GM12878 (cell line): ENCODE measurements around the gene EYS.

Experiments
- BACH1 ChIP-seq: fragments of 450-650 bp; IDR thresholded peaks from 2 replicates; pipeline ENCODE4 v1.6.1; 2017; ENCODE audit warnings: mild to moderate bottlenecking, borderline replicate concordance
- CTCF ChIP-seq, 3 experiments: IDR thresholded peaks in 2 of 3; conservative IDR thresholded peaks in 1 of 3; 2 replicates each; pipeline ENCODE4 v1.5.1; 2011; ENCODE audit warnings: low read depth in 3 of 3, low read length in 3 of 3, mild to moderate bottlenecking in 3 of 3, control low read depth in 2 of 3, moderate library complexity in 2 of 3, inconsistent platforms in 1 of 3, mixed read lengths in 1 of 3; ENCODE audit not compliant: control insufficient read depth in 2 of 3, insufficient read depth in 1 of 3; ENCODE audit errors: extremely low read depth in 1 of 3
- DPF2 ChIP-seq: fragments of 450-650 bp; IDR thresholded peaks from 2 replicates; pipeline ENCODE4 v1.6.1; 2017; ENCODE audit warnings: mild to moderate bottlenecking
- EP300 ChIP-seq, 2 experiments: fragments of 150-350 bp in 1 of 2; IDR thresholded peaks; 2 replicates each; pipeline ENCODE4 v1.6.1; 2011 to 2012; ENCODE audit warnings: low read depth in 2 of 2, low read length in 2 of 2, borderline replicate concordance in 1 of 2, improper control_type of control experiment in 1 of 2, inconsistent platforms in 1 of 2; ENCODE audit not compliant: control insufficient read depth in 1 of 2
- EZH2 ChIP-seq: IDR thresholded peaks from 2 replicates; pipeline ENCODE4 v1.6.1; 2012; ENCODE audit warnings: low read depth, mild to moderate bottlenecking, control low read depth, inconsistent platforms, low read length, borderline replicate concordance; ENCODE audit not compliant: control insufficient read depth
- FOS ChIP-seq: IDR thresholded peaks from 3 replicates; pipeline ENCODE4 v1.6.1; 2011; ENCODE audit warnings: borderline replicate concordance; ENCODE audit not compliant: insufficient read length; ENCODE audit errors: extremely low read depth
- JUND ChIP-seq: IDR thresholded peaks from 2 replicates; pipeline ENCODE4 v1.6.1; 2012; ENCODE audit warnings: low read depth, mild to moderate bottlenecking, low read length, improper control_type of control experiment, moderate library complexity
- POLR2A ChIP-seq: IDR thresholded peaks from 2 replicates; pipeline ENCODE4 v1.6.1; 2011; ENCODE audit warnings: low read depth, mild to moderate bottlenecking, low read length
- RAD21 ChIP-seq: IDR thresholded peaks from 2 replicates; pipeline ENCODE4 v1.6.1; 2011; ENCODE audit warnings: mild to moderate bottlenecking, low read depth, low read length, moderate library complexity; ENCODE audit not compliant: insufficient read depth
- TF ChIP-seq, protein P1 (sequence below): IDR thresholded peaks from 2 replicates; pipeline ENCODE4 v1.6.1; 2012; ENCODE audit warnings: mild to moderate bottlenecking, low read depth, low read length
- TF ChIP-seq, protein P2 (sequence below): IDR thresholded peaks from 2 replicates; pipeline ENCODE4 v1.6.1; 2011; ENCODE audit warnings: low read depth, mild to moderate bottlenecking, low read length, moderate library complexity, borderline replicate concordance; ENCODE audit errors: extremely low read depth
- TF ChIP-seq, protein P3 (sequence below): fragments of 150-350 bp; IDR thresholded peaks from 2 replicates; pipeline ENCODE4 v1.6.1; 2014; ENCODE audit warnings: mild to moderate bottlenecking, low read depth, low read length

DNA sequence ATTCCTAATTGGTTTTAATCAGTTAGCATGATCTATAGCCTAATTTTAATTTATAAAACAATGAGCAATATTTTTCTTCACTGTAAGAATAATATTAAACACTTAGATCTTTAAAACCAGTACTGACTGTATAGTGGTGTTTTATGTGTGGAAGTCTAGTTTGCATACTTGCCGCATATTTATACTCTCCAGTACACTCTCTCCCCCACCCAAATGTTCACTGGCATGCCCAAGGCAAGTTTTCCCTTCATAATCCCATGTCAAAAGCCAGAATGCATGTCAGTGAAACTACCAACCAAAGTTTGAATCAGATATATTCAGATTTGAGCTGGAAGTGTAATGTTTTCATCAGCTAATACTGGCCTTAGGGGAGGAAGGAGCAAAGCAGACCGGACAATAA is 1565.3 kb downstream of the EYS start:
- TF ChIP-seq, protein P1, sequence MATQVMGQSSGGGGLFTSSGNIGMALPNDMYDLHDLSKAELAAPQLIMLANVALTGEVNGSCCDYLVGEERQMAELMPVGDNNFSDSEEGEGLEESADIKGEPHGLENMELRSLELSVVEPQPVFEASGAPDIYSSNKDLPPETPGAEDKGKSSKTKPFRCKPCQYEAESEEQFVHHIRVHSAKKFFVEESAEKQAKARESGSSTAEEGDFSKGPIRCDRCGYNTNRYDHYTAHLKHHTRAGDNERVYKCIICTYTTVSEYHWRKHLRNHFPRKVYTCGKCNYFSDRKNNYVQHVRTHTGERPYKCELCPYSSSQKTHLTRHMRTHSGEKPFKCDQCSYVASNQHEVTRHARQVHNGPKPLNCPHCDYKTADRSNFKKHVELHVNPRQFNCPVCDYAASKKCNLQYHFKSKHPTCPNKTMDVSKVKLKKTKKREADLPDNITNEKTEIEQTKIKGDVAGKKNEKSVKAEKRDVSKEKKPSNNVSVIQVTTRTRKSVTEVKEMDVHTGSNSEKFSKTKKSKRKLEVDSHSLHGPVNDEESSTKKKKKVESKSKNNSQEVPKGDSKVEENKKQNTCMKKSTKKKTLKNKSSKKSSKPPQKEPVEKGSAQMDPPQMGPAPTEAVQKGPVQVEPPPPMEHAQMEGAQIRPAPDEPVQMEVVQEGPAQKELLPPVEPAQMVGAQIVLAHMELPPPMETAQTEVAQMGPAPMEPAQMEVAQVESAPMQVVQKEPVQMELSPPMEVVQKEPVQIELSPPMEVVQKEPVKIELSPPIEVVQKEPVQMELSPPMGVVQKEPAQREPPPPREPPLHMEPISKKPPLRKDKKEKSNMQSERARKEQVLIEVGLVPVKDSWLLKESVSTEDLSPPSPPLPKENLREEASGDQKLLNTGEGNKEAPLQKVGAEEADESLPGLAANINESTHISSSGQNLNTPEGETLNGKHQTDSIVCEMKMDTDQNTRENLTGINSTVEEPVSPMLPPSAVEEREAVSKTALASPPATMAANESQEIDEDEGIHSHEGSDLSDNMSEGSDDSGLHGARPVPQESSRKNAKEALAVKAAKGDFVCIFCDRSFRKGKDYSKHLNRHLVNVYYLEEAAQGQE, result no peak
- no peak for TF ChIP-seq BACH1
- TF ChIP-seq CTCF (IDR thresholded peaks at IDR 0.05 in 2 of 3, conservative IDR thresholded peaks at IDR 0.05 in 1 of 3; ENCODE audit: control insufficient read depth in 2 of 3, extremely low read depth in 1 of 3, insufficient read depth in 1 of 3, low read depth in 3 of 3, low read length in 3 of 3), result no peak
- TF ChIP-seq JUND, result no peak
- TF ChIP-seq, protein P2, sequence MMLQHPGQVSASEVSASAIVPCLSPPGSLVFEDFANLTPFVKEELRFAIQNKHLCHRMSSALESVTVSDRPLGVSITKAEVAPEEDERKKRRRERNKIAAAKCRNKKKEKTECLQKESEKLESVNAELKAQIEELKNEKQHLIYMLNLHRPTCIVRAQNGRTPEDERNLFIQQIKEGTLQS, result no peak
- TF ChIP-seq DPF2, result no peak
- no peak for TF ChIP-seq EP300 (IDR thresholded peaks at IDR 0.05; ENCODE audit: borderline replicate concordance in 1 of 2, control insufficient read depth in 1 of 2, low read depth in 2 of 2, low read length in 2 of 2)
- no peak for TF ChIP-seq POLR2A
- TF ChIP-seq, protein P3, sequence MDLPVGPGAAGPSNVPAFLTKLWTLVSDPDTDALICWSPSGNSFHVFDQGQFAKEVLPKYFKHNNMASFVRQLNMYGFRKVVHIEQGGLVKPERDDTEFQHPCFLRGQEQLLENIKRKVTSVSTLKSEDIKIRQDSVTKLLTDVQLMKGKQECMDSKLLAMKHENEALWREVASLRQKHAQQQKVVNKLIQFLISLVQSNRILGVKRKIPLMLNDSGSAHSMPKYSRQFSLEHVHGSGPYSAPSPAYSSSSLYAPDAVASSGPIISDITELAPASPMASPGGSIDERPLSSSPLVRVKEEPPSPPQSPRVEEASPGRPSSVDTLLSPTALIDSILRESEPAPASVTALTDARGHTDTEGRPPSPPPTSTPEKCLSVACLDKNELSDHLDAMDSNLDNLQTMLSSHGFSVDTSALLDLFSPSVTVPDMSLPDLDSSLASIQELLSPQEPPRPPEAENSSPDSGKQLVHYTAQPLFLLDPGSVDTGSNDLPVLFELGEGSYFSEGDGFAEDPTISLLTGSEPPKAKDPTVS, result no peak
- no peak for TF ChIP-seq EZH2
- TF ChIP-seq FOS, result no peak
- no peak for TF ChIP-seq RAD21
